ENCODE data around the gene GPATCH2L. TPM values are rescaled to one million over a fixed set of nuclear protein-coding genes. Genes with fewer than 3 reads are reported as not detected.

The GPATCH2L gene
- total and polyA plus RNA-seq, 2 experiments from 2014 or later = 19.6 to 94.4 TPM

DNA sequence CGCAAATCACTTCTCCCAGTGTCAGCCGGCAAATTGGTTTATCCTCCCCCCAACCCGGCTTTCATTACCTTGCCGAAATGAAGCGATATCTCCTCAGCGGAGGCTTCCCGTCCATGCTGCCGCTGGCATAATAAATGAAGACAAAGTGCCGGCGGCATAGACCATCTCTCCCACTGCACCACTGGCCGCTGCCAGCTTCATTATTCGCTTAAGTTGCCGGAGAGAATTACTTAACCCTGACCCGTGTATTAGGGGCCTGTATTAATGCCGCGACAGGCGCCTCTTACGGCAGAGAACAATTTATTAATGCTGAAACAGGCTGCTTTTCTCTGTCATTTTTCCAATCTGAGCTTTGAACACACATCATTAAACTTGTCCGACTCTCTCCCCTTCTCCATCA is 17.5 kb upstream of the GPATCH2L start:
- Histone ChIP-seq H3K4me3 (no peak overlapping the region), H3K36me3 (ENCODE audit: insufficient read depth) (no peaks in the 10 kb centered on the region), H3K4me2 (no peak overlapping the region), H3K9me2 (ENCODE audit: insufficient read depth) (no peaks in the 10 kb centered on the region), H2AFZ (no peak overlapping the region), H4K20me1 (replicated peaks; ENCODE audit: insufficient read depth) (0 out of 2 replicates have a peak, but pooled peaks cover 3% of the 10 kb centered on the region), H3F3A (replicated peaks; ENCODE audit: low read depth) (0 out of 2 replicates have a peak, but pooled peaks cover 4% of the 10 kb centered on the region), H3K79me2 (replicated peaks; ENCODE audit: insufficient read depth) (no peaks in the 10 kb centered on the region), H3K27me3 (ENCODE audit: insufficient read depth) (peaks cover 75% of the 10 kb centered on the region), H3K4me1 (ENCODE audit: insufficient read depth) (peaks cover 24% of the 10 kb centered on the region), H3K27ac (ENCODE audit: low read depth) (no peak overlapping the region)
- peaks cover 31% of the 10 kb centered on the region for H3K4me1 Mint-ChIP-seq
- TF ChIP-seq NANOG (IDR thresholded peaks at IDR 0.05; ENCODE audit: borderline replicate concordance) = no peak
- no peak for TF ChIP-seq CREB1 (CRISPR knock-in tag; IDR thresholded peaks at IDR 0.05; ENCODE audit: low read depth)
- no peak for TF ChIP-seq JUNB (IDR thresholded peaks at IDR 0.05; ENCODE audit: unreplicated experiment)
- TF ChIP-seq, protein P1, sequence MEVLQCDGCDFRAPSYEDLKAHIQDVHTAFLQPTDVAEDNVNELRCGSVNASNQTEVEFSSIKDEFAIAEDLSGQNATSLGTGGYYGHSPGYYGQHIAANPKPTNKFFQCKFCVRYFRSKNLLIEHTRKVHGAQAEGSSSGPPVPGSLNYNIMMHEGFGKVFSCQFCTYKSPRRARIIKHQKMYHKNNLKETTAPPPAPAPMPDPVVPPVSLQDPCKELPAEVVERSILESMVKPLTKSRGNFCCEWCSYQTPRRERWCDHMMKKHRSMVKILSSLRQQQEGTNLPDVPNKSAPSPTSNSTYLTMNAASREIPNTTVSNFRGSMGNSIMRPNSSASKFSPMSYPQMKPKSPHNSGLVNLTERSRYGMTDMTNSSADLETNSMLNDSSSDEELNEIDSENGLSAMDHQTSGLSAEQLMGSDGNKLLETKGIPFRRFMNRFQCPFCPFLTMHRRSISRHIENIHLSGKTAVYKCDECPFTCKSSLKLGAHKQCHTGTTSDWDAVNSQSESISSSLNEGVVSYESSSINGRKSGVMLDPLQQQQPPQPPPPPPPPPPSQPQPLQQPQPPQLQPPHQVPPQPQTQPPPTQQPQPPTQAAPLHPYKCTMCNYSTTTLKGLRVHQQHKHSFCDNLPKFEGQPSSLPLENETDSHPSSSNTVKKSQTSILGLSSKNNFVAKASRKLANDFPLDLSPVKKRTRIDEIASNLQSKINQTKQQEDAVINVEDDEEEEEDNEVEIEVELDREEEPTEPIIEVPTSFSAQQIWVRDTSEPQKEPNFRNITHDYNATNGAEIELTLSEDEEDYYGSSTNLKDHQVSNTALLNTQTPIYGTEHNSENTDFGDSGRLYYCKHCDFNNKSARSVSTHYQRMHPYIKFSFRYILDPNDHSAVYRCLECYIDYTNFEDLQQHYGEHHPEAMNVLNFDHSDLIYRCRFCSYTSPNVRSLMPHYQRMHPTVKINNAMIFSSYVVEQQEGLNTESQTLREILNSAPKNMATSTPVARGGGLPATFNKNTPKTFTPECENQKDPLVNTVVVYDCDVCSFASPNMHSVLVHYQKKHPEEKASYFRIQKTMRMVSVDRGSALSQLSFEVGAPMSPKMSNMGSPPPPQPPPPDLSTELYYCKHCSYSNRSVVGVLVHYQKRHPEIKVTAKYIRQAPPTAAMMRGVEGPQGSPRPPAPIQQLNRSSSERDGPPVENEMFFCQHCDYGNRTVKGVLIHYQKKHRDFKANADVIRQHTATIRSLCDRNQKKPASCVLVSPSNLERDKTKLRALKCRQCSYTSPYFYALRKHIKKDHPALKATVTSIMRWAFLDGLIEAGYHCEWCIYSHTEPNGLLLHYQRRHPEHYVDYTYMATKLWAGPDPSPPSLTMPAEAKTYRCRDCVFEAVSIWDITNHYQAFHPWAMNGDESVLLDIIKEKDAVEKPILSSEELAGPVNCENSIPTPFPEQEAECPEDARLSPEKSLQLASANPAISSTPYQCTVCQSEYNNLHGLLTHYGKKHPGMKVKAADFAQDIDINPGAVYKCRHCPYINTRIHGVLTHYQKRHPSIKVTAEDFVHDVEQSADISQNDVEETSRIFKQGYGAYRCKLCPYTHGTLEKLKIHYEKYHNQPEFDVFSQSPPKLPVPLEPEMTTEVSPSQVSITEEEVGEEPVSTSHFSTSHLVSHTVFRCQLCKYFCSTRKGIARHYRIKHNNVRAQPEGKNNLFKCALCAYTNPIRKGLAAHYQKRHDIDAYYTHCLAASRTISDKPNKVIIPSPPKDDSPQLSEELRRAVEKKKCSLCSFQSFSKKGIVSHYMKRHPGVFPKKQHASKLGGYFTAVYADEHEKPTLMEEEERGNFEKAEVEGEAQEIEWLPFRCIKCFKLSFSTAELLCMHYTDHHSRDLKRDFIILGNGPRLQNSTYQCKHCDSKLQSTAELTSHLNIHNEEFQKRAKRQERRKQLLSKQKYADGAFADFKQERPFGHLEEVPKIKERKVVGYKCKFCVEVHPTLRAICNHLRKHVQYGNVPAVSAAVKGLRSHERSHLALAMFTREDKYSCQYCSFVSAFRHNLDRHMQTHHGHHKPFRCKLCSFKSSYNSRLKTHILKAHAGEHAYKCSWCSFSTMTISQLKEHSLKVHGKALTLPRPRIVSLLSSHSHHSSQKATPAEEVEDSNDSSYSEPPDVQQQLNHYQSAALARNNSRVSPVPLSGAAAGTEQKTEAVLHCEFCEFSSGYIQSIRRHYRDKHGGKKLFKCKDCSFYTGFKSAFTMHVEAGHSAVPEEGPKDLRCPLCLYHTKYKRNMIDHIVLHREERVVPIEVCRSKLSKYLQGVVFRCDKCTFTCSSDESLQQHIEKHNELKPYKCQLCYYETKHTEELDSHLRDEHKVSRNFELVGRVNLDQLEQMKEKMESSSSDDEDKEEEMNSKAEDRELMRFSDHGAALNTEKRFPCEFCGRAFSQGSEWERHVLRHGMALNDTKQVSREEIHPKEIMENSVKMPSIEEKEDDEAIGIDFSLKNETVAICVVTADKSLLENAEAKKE (CRISPR knock-in tag; IDR thresholded peaks at IDR 0.05) = no peak
- TF ChIP-seq EZH2 (IDR thresholded peaks at IDR 0.05; ENCODE audit: low read depth, unreplicated experiment) = no peak
- TF ChIP-seq, protein P2, sequence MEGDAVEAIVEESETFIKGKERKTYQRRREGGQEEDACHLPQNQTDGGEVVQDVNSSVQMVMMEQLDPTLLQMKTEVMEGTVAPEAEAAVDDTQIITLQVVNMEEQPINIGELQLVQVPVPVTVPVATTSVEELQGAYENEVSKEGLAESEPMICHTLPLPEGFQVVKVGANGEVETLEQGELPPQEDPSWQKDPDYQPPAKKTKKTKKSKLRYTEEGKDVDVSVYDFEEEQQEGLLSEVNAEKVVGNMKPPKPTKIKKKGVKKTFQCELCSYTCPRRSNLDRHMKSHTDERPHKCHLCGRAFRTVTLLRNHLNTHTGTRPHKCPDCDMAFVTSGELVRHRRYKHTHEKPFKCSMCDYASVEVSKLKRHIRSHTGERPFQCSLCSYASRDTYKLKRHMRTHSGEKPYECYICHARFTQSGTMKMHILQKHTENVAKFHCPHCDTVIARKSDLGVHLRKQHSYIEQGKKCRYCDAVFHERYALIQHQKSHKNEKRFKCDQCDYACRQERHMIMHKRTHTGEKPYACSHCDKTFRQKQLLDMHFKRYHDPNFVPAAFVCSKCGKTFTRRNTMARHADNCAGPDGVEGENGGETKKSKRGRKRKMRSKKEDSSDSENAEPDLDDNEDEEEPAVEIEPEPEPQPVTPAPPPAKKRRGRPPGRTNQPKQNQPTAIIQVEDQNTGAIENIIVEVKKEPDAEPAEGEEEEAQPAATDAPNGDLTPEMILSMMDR (conservative IDR thresholded peaks at IDR 0.05; ENCODE audit: low read depth in 2 of 2) = no peak
- TF ChIP-seq ZNF114 (CRISPR knock-in tag; IDR thresholded peaks at IDR 0.05) = no peak
- no peak for TF ChIP-seq ZNF331 (CRISPR knock-in tag; IDR thresholded peaks at IDR 0.05; ENCODE audit: low read depth)
- TF ChIP-seq, protein P3, sequence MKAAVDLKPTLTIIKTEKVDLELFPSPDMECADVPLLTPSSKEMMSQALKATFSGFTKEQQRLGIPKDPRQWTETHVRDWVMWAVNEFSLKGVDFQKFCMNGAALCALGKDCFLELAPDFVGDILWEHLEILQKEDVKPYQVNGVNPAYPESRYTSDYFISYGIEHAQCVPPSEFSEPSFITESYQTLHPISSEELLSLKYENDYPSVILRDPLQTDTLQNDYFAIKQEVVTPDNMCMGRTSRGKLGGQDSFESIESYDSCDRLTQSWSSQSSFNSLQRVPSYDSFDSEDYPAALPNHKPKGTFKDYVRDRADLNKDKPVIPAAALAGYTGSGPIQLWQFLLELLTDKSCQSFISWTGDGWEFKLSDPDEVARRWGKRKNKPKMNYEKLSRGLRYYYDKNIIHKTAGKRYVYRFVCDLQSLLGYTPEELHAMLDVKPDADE (IDR thresholded peaks at IDR 0.05) = no peak
- TF ChIP-seq, protein P4, sequence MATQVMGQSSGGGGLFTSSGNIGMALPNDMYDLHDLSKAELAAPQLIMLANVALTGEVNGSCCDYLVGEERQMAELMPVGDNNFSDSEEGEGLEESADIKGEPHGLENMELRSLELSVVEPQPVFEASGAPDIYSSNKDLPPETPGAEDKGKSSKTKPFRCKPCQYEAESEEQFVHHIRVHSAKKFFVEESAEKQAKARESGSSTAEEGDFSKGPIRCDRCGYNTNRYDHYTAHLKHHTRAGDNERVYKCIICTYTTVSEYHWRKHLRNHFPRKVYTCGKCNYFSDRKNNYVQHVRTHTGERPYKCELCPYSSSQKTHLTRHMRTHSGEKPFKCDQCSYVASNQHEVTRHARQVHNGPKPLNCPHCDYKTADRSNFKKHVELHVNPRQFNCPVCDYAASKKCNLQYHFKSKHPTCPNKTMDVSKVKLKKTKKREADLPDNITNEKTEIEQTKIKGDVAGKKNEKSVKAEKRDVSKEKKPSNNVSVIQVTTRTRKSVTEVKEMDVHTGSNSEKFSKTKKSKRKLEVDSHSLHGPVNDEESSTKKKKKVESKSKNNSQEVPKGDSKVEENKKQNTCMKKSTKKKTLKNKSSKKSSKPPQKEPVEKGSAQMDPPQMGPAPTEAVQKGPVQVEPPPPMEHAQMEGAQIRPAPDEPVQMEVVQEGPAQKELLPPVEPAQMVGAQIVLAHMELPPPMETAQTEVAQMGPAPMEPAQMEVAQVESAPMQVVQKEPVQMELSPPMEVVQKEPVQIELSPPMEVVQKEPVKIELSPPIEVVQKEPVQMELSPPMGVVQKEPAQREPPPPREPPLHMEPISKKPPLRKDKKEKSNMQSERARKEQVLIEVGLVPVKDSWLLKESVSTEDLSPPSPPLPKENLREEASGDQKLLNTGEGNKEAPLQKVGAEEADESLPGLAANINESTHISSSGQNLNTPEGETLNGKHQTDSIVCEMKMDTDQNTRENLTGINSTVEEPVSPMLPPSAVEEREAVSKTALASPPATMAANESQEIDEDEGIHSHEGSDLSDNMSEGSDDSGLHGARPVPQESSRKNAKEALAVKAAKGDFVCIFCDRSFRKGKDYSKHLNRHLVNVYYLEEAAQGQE (IDR thresholded peaks at IDR 0.05; ENCODE audit: unreplicated experiment) = no peak
- no peak for TF ChIP-seq STAT1 (IDR thresholded peaks at IDR 0.05; ENCODE audit: unreplicated experiment)
- TF ChIP-seq EZH2phosphoT487 (IDR thresholded peaks at IDR 0.05; ENCODE audit: unreplicated experiment) = no peak
- TF ChIP-seq POLR2AphosphoS5 (IDR thresholded peaks at IDR 0.05; ENCODE audit: low read depth) = no peak
- no peak overlapping the region for H3K4me3 Mint-ChIP-seq
- ATAC-seq (no peak), DNase-seq (ENCODE audit: low spot score) (no peak)
- no peaks in the 10 kb centered on the region for H3K36me3 Mint-ChIP-seq (ENCODE audit: low read depth)
- no peak overlapping the region for H3K27ac Mint-ChIP-seq
- H3K9me3 Mint-ChIP-seq = no peaks in the 10 kb centered on the region
- H3K27me3 Mint-ChIP-seq (ENCODE audit: insufficient read depth, low read depth, poor library complexity) = peaks cover 41% of the 10 kb centered on the region

Data from GM23338 (cell line).